Activated CD8-positive, alpha-beta memory T cell treated with anti-CD3 and anti-CD28 coated beads for 1 hour (primary cell): ENCODE measurements around the gene IL16.

ENCODE experiments used
- DNase-seq, 2 donors: peaks; one replicate each; pipeline ENCODE4 v3.0.0-alpha.2; 2020; ENCODE audit warnings: low read depth in 1 of 2; ENCODE audit errors: extremely low read depth in 1 of 2

The IL16 gene

DNA sequence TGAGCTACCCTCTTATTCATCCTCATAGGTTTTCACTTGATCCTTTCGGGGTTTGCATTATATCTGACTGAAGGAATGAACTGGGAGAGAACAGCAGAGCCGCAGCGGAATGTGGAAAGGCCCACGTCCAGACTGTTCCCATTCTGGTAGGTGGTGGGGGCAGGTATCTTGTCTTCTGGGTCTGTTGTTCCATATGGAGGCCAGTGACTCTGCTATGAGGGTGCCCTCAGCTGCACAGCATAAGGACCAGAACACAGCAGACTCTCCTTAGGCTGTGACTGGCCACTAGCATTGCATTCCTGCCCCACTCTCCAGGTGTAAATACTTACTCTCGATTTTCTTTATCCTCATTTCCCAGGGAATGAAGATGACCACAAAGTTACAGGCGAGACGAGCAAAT, 165.2 kb downstream of the IL16 start:
- DNase-seq: no peak

GRCh38 chr15:81362790-81363189, 166.1 kb downstream of the IL16 start:
- DNase-seq: no peak

DNA sequence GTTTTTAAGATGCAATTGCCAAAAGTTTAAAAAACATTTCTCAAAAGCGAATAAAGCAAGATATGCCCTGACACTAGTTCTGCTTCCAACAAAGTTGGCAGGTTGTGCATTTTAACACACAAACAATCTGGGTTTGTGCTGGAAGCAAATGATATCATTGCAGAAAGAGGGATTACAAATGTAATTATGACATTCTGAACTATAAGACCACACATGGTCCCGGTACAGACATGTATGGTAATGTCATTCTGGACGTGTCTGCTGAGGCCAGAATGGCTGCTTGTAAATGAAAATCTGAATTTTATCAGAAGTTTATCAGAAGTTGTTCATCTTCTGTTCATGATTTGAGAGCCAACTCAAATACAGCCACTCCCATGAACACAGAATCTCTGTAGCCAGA, 166.6 kb downstream of the IL16 start:
- DNase-seq: no peak
